HG02885 (cell line): ENCODE data around the gene ASCC3.

Experiments
- ATAC-seq: cut with Tn5 transposase; IDR thresholded peaks from one replicate; pipeline ENCODE4 v1.9.1; 2021; ENCODE audit warnings: mild to moderate bottlenecking; ENCODE audit not compliant: unreplicated experiment, poor library complexity

The ASCC3 gene

GRCh38 chr6:100518588-100518987, 362.5 kb downstream of the ASCC3 start:
- ATAC-seq: no peak

- no peak for ATAC-seq
These were observed 363.5 kb downstream of the ASCC3 start for GRCh38 chr6:100517633-100518032.

GRCh38 chr6:100517106-100517505, 364.0 kb downstream of the ASCC3 start:
- ATAC-seq: no peak

- no peak for ATAC-seq
These were observed 366.5 kb downstream of the ASCC3 start for GRCh38 chr6:100514660-100515059.

- no peak for ATAC-seq
These were observed 368.8 kb downstream of the ASCC3 start for GRCh38 chr6:100512203-100512862.

- no peak for ATAC-seq
These were observed 372.0 kb downstream of the ASCC3 start for GRCh38 chr6:100509101-100509500.

- ATAC-seq: no peak
These were observed 374.5 kb downstream of the ASCC3 start for GRCh38 chr6:100506651-100507050.

- ATAC-seq: peak; percentile 82
These were observed 376.1 kb downstream of the ASCC3 start for GRCh38 chr6:100504786-100505737.

- ATAC-seq: no peak
These were observed 378.0 kb downstream of the ASCC3 start for GRCh38 chr6:100503043-100503705.

GRCh38 chr6:100493206-100493888, 387.8 kb downstream of the ASCC3 start:
- no peak for ATAC-seq

- no peak for ATAC-seq
These were observed 389.0 kb downstream of the ASCC3 start for GRCh38 chr6:100491952-100492670.

GRCh38 chr6:100490065-100490464, 391.1 kb downstream of the ASCC3 start:
- no peak for ATAC-seq

GRCh38 chr6:100488244-100488643, 392.9 kb downstream of the ASCC3 start:
- ATAC-seq: peak; percentile 41

- ATAC-seq: no peak
These were observed 393.5 kb downstream of the ASCC3 start for GRCh38 chr6:100487638-100488037.

GRCh38 chr6:100485268-100485667, 395.9 kb downstream of the ASCC3 start:
- no peak for ATAC-seq

- peak; percentile 49 for ATAC-seq
These were observed 396.7 kb downstream of the ASCC3 start for GRCh38 chr6:100484474-100484873.

GRCh38 chr6:100482698-100483097, 398.4 kb downstream of the ASCC3 start:
- ATAC-seq: no peak

- peak; percentile 47 for ATAC-seq
These were observed 401.7 kb downstream of the ASCC3 start for GRCh38 chr6:100479179-100480035.
